ENCODE data around the gene ACTN4. TPM values are rescaled to one million over a fixed set of nuclear protein-coding genes. Genes with fewer than 3 reads are reported as not detected.

The ACTN4 gene
- total and polyA plus RNA-seq, 10 of the 15 experiments (the other 5 are each of a cell fraction or from before 2014, with no cell fraction given) = 2.4 to 293 (median 72.5) TPM

DNA sequence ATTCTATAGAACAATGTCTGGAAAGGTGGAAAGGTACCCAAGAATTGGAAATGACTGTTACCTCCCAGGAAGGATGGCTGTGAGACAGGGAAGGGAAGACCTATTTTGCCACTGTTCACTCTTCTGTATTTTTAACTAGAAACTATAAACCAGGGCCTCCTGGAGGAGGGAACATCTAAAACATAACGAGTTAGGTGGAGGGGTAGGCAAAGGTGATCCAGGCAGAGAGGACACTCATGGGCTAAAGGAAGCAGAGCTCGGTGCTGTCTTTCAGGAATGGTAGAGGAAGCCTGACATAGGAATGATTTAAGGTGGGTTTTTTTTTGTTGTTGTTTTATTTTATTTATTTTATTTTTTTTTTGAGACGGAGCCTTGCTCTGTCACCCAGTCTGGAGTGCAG, 22.6 kb upstream of the ACTN4 start:
- DNase-seq (ENCODE audit: low read depth, low spot score) (no peak), FAIRE-seq (no peak), ATAC-seq (no peak)
- Histone ChIP-seq H3K4me2 (ENCODE audit: control insufficient read depth, insufficient read depth) (no peak overlapping the region), H3K27ac (ENCODE audit: control insufficient read depth, insufficient read depth) (no peak overlapping the region), H3K4me3 (no peak overlapping the region), H3K9me3 (replicated peaks; ENCODE audit: control insufficient read depth, insufficient read depth, low read length) (no peaks in the 10 kb centered on the region), H3K27me3 (replicated peaks in 1 of 2; ENCODE audit: control insufficient read depth in 2 of 2, insufficient read depth in 2 of 2, low read length in 1 of 2) (no peaks in the 10 kb centered on the region), H3K36me3 (ENCODE audit: control insufficient read depth in 2 of 2, insufficient read depth in 2 of 2, low read length in 1 of 2) (peaks cover 19 to 27% of the 10 kb centered on the region in 2 experiments), H4K20me1 (ENCODE audit: control insufficient read depth, insufficient read depth) (no peaks in the 10 kb centered on the region), H3K9ac (ENCODE audit: control insufficient read depth, insufficient read depth, low read length) (no peak overlapping the region), H3K4me1 (ENCODE audit: control insufficient read depth, insufficient read depth, low read length) (peaks cover 5% of the 10 kb centered on the region), H3K79me2 (ENCODE audit: control insufficient read depth, insufficient read depth, low read length) (peaks cover 6% of the 10 kb centered on the region), H2AFZ (ENCODE audit: control insufficient read depth, low read depth, low read length) (no peak overlapping the region)
- in situ Hi-C loops (cut with MboI) (loop anchor here (25.0 kb wide), 1 partner anchor 213 kb away; the partner anchor contains the start of gene FAM98C), intact Hi-C loops (cut with micrococcal nuclease; ENCODE audit: unreplicated experiment) (no loop called here)
- BruUV-seq (replicated peaks) = no TSS peak
- ChIA-PET POLR2A (interaction anchor here (0.6 to 1.7 kb wide), 2 partner anchors 9 to 137 kb away, joined by 3 read pairs; no protein-coding TSS in a partner anchor), CTCF (interaction anchor here (1.0 to 1.8 kb wide), 2 partner anchors 10 to 109 kb away, joined by 3 to 9 read pairs; no protein-coding TSS in a partner anchor), SMC1A (ENCODE audit: uncharacterized antibody, unreplicated experiment) (interaction anchor here (0.8 kb wide), 1 partner anchor 15 kb away, joined by 3 read pairs; no protein-coding TSS in a partner anchor), RAD21 (ENCODE audit: unreplicated experiment) (no interaction called here)
- peak; percentile 40; the same call in 1 of the 2 replicates for TF ChIP-seq POLR2AphosphoS5 (IDR thresholded peaks at IDR 0.05; ENCODE audit: low read length)
- TF ChIP-seq PAX5 (IDR thresholded peaks at IDR 0.05; ENCODE audit: borderline replicate concordance, low read depth, low read length) = no peak
- 100% methylated on average over 3 of the region's 3 CpGs for WGBS (ENCODE audit: insufficient coverage, insufficient replicate concordance, low lambda C conversion rate, missing lambda C conversion rate)

DNA sequence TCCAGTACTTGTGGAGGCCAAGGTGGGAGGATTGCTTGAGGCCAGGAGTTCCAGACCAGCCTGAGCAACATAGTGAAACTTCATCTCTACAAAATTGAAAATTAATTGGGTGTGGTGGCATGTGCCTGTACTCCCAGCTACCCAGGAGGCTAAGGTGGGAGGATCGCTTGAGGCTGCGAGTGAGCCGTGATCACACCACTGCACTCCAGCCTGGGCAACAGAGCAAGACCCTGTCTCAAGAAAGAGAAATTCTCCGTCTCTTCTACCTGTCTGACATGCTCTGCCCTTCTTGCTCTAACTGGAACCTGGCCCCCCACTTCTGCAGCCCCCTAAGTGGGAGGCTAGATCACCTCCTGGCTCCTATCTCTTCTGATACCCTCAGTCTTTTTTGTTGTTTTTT, 21.0 kb upstream of the ACTN4 start:
- ChIA-PET POLR2A (interaction anchor here (0.6 kb wide), 1 partner anchor 139 kb away, joined by 4 read pairs; no protein-coding TSS in a partner anchor), CTCF (interaction anchor here (1.8 kb wide), 1 partner anchor 8 kb away, joined by 9 read pairs; no protein-coding TSS in a partner anchor), SMC1A (ENCODE audit: uncharacterized antibody, unreplicated experiment) (no interaction called here), RAD21 (ENCODE audit: unreplicated experiment) (no interaction called here)
- intact Hi-C loops (cut with micrococcal nuclease; ENCODE audit: unreplicated experiment) = no loop called here
- DNase-seq (ENCODE audit: low read depth, low spot score) = no peak
- no peak for ATAC-seq
- no peak for TF ChIP-seq SMAD5 (IDR thresholded peaks at IDR 0.05; ENCODE audit: low read depth)
- H3K27me3 ChIP-seq (replicated peaks in 1 of 2; ENCODE audit: control insufficient read depth in 2 of 2, insufficient read depth in 2 of 2, low read length in 1 of 2) = no peaks in the 10 kb centered on the region
- peaks cover 13 to 24% of the 10 kb centered on the region in 2 experiments for H3K36me3 ChIP-seq (ENCODE audit: control insufficient read depth in 2 of 2, insufficient read depth in 2 of 2, low read length in 1 of 2)
- FAIRE-seq = no peak
- H3K79me2 ChIP-seq (ENCODE audit: control insufficient read depth, insufficient read depth, low read length) = no peaks in the 10 kb centered on the region
- H3K4me3 ChIP-seq = no peak overlapping the region
- no peak overlapping the region for H3K9ac ChIP-seq (ENCODE audit: control insufficient read depth, insufficient read depth, low read length)
- no peaks in the 10 kb centered on the region for H3K9me3 ChIP-seq (replicated peaks; ENCODE audit: control insufficient read depth, insufficient read depth, low read length)
- no peak overlapping the region for H2AFZ ChIP-seq (ENCODE audit: control insufficient read depth, low read depth, low read length)
- H3K27ac ChIP-seq (ENCODE audit: control insufficient read depth, insufficient read depth) = no peak overlapping the region
- H4K20me1 ChIP-seq (ENCODE audit: control insufficient read depth, insufficient read depth) = no peaks in the 10 kb centered on the region
- in situ Hi-C loops (cut with MboI) = loop anchor here (25.0 kb wide), 1 partner anchor 214 kb away; the partner anchor contains the start of gene FAM98C
- BruUV-seq (replicated peaks) = no TSS peak
- no peaks in the 10 kb centered on the region for H3K4me1 ChIP-seq (ENCODE audit: control insufficient read depth, insufficient read depth, low read length)
- 97% methylated on average over 4 of the region's 4 CpGs for WGBS (ENCODE audit: insufficient coverage, insufficient replicate concordance, low lambda C conversion rate, missing lambda C conversion rate)
- H3K4me2 ChIP-seq (ENCODE audit: control insufficient read depth, insufficient read depth) = no peak overlapping the region

All from GM12878 (cell line).